Thyroid gland (tissue), 4 donors: ENCODE measurements around the gene LIMS1. TPM values are rescaled to one million over a fixed set of nuclear protein-coding genes. Genes with fewer than 3 reads are reported as not detected.
"Not testable (repeated sequence)": the region's sequence is repeated elsewhere in the genome, so short reads cannot be mapped to it uniquely, and the experiment has no call there.

Experiments
- DNase-seq, 2 donors: peaks; one replicate each; pipeline ENCODE4 v3.0.0-alpha.2; 2019
- H3K27ac ChIP-seq, 3 donors: fragments of 200-600 bp; sonication (generic); 1 replicate in 2 of 3; 2 replicates in 1 of 3; pipeline ENCODE4 v1.5.1; 2016 to 2019; ENCODE audit warnings: mild to moderate bottlenecking in 1 of 3, moderate library complexity in 1 of 3
- H3K27me3 ChIP-seq: fragments of 200-600 bp; sonication (generic); one replicate; pipeline ENCODE4 v1.5.1; 2019
- H3K36me3 ChIP-seq, 2 donors: fragments of 200-600 bp; sonication (generic); one replicate each; pipeline ENCODE4 v1.5.1; 2016 to 2019
- H3K4me1 ChIP-seq, 2 donors: fragments of 200-600 bp; sonication (generic); one replicate each; pipeline ENCODE4 v1.5.1; 2017 to 2019
- H3K4me3 ChIP-seq, 3 donors: fragments of 200-600 bp; sonication (generic); replicated peaks in 1 of 3; 1 replicate in 2 of 3; 2 replicates in 1 of 3; pipeline ENCODE4 v1.5.1; 2016; ENCODE audit warnings: mild to moderate bottlenecking in 1 of 3
- H3K9me3 ChIP-seq: fragments of 200-600 bp; sonication (generic); one replicate; pipeline ENCODE4 v1.5.1; 2017
- POLR2A ChIP-seq, 2 donors: fragments of 450-650 bp; IDR thresholded peaks; one replicate each; pipeline ENCODE4 v1.6.1; 2017; ENCODE audit warnings: antibody characterized with exemption in 2 of 2, mild to moderate bottlenecking in 2 of 2, moderate library complexity in 1 of 2
- WGBS, 2 donors: methylation state at CpG; one replicate each; pipeline ENCODE4 v1.1.5; 2017; 5-methylcytosine and 5-hydroxymethylcytosine counted together
- intact Hi-C: fragments of 100-400 bp; cut with DNase I; formaldehyde crosslinking; loops from one replicate; pipeline ENCODE4 v1.15.1; 2023
- small RNA-seq: library from RNA; depleted of rRNA; stranded (forward); fragments of <200 nt; gene quantifications from one replicate; pipeline ENCODE3, GENCODE V24; 2016
- total RNA-seq, 4 donors: library from RNA; depleted of rRNA; stranded (reverse); fragments of >200 nt; gene quantifications; one replicate each; pipeline ENCODE4 v1.2.3, GENCODE V29; 2016
- TF ChIP-seq, protein P1 (sequence below), 6 experiments: fragments of 200-600 bp in 3 of 6; fragments of 450-650 bp in 3 of 6; sonication (generic) in 3 of 6; IDR thresholded peaks; one replicate each; pipeline ENCODE4 v1.5.1; 2016 to 2019; ENCODE audit warnings: antibody characterized with exemption in 6 of 6, mild to moderate bottlenecking in 2 of 6, inconsistent platforms in 1 of 6, moderate library complexity in 1 of 6

Gene LIMS1
- total RNA-seq, 4 donors from 2014 or later = 73.1 to 117 (median 92.5) TPM

- H3K27ac ChIP-seq = no peak overlapping the region
- H3K27me3 ChIP-seq = no peaks in the 10 kb centered on the region
- intact Hi-C loops = no loop called here
- TF ChIP-seq POLR2A (IDR thresholded peaks at IDR 0.05) = no peak
- TF ChIP-seq, protein P1, sequence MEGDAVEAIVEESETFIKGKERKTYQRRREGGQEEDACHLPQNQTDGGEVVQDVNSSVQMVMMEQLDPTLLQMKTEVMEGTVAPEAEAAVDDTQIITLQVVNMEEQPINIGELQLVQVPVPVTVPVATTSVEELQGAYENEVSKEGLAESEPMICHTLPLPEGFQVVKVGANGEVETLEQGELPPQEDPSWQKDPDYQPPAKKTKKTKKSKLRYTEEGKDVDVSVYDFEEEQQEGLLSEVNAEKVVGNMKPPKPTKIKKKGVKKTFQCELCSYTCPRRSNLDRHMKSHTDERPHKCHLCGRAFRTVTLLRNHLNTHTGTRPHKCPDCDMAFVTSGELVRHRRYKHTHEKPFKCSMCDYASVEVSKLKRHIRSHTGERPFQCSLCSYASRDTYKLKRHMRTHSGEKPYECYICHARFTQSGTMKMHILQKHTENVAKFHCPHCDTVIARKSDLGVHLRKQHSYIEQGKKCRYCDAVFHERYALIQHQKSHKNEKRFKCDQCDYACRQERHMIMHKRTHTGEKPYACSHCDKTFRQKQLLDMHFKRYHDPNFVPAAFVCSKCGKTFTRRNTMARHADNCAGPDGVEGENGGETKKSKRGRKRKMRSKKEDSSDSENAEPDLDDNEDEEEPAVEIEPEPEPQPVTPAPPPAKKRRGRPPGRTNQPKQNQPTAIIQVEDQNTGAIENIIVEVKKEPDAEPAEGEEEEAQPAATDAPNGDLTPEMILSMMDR (IDR thresholded peaks at IDR 0.05) = no peak
- no peaks in the 10 kb centered on the region for H3K9me3 ChIP-seq
- H3K36me3 ChIP-seq = no peaks in the 10 kb centered on the region
- H3K4me3 ChIP-seq = no peak overlapping the region
- H3K4me1 ChIP-seq = no peaks in the 10 kb centered on the region
- DNase-seq = no peak
Measured at GRCh38 chr2:108707300-108707699, 173.0 kb downstream of the LIMS1 start.

DNA sequence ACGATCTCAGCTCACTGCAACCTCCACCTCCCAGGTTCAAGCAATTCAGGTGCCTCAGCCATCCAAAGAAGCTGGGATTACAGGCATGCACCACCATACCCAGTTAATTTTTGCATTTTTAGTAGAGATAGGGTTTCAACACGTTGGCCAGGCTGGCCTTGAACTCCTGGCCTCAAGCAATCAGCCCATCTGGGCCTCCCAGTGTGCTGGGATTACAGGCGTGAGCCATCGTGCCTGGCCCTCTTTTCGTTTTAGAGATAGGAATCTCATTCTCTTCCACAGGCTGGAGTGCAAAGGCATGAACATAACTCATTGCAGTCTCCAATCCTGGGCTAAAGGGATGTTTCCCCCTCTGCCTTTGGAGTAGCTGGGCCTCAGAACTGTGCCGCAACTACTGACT, 182.7 kb downstream of the LIMS1 start:
- H3K4me3 ChIP-seq, intact Hi-C loops, H3K4me1 ChIP-seq, DNase-seq, H3K9me3 ChIP-seq, H3K27me3 ChIP-seq, H3K36me3 ChIP-seq, H3K27ac ChIP-seq: not testable (repeated sequence)
- WGBS, 2 donors = 71 to 76% methylated on average over 6 of the region's 6 CpGs

DNA sequence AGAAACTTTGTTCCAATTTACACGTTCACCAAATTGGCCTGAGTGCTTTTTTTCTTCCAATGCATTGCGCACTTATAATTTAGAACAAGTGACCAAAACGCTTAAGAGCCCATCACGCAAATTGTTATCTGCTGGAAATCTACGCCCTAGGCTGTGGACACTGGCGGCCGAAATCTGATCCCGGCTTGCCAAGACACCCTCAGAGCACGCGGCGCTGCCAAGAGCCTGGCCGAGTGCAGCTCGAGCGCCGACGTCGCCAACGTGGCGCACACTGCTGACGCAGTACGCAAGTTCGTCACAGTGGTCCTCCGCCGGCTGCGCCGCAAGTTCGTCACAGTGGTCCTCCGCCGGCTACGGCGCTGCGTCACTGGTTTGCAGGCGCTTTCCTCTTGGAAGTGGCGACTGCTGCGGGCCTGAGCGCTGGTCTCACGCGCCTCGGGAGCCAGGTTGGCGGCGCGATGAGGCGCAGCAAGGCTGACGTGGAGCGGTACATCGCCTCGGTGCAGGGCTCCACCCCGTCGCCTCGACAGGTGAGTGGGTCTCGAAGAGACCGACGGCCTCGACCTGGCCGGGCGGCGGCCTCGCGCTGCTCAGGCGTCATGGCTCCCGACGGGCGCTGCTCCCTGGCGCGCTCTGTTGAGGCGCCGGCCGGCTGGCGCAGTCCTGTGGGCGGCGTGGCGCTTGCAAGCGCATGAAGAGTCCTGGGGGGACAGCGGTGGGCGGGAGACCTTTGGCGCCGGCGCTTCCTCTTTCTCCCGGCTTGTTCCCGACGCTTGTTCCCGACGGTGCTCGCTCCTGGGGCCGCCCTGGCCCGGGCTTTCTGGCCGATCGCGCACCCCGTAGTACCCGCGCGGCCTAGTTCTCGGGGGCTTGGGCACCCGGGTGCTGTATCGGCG, 185.1 kb downstream of the LIMS1 start, which contains the start of gene RANBP2:
Gene RANBP2, plus strand, starts transcription at position 334 of the 896 bp plus-strand sequence. Its CDS starts 125 bp downstream, at position 459.
- Histone ChIP-seq H3K4me1 (peaks cover 6% of the 10 kb centered on the region in 2 donors), H3K27ac (peak within 1 kb of the TSS; percentile 94 to 100 (median 99)), H3K9me3 (no peaks in the 10 kb centered on the region), H3K27me3 (no peaks in the 10 kb centered on the region), H3K36me3 (no peaks in the 10 kb centered on the region), H3K4me3 (peak within 1 kb of the TSS; percentile 61 to 94 (median 86))
- intact Hi-C loops = no loop called here
- DNase-seq = peak; percentile 95 to 96
- peak; percentile 35 to 97 for TF ChIP-seq POLR2A (IDR thresholded peaks at IDR 0.05)
- TF ChIP-seq, protein P1 (IDR thresholded peaks at IDR 0.05) = peak in 1 of 6 experiments; percentile 14
- WGBS, 2 donors = 0 to 1% methylated on average over 38 to 41 of the region's 97 CpGs

GRCh38 chr2:108726048-108726447, 191.8 kb downstream of the LIMS1 start:
- intact Hi-C loops, H3K4me1 ChIP-seq, H3K27ac ChIP-seq, H3K36me3 ChIP-seq, H3K9me3 ChIP-seq, H3K27me3 ChIP-seq, DNase-seq, H3K4me3 ChIP-seq: not testable (repeated sequence)
- 88 to 89% methylated on average over 9 of the region's 9 CpGs for WGBS, 2 donors

GRCh38 chr2:108734656-108735055, 200.4 kb downstream of the LIMS1 start:
- H3K27me3 ChIP-seq, intact Hi-C loops: not testable (repeated sequence)
- 95 to 98% methylated on average over 6 of the region's 6 CpGs for WGBS, 2 donors

More at GRCh38 chr2:108734656-108735055, 200.4 kb downstream of the LIMS1 start:
- not testable (repeated sequence) for DNase-seq, H3K27ac ChIP-seq, H3K4me3 ChIP-seq, H3K36me3 ChIP-seq, H3K9me3 ChIP-seq, H3K4me1 ChIP-seq

Small RNAs within 50 kb of the gene (small RNA-seq; reads per million reads assigned to genes)
- not detected for gene AC010095.1

Other genes with a start within 250 kb of the LIMS1 start
- gene SULT1C2, start 245.6 kb upstream of the LIMS1 start, total RNA-seq = 10 to 100 TPM; 11.2 to 37.3 (median 26.5) TPM
- 1 to 10 TPM; 3.2 to 9.2 (median 7.5) TPM for gene SULT1C4, start 156.5 kb upstream of the LIMS1 start, total RNA-seq
- 10 to 100 TPM; 41.4 to 59.4 (median 54.0) TPM for gene GCC2, start 85.3 kb upstream of the LIMS1 start, total RNA-seq
- 100 to 1,000 TPM in 3 of 4 donors, 10 to 100 TPM in 1; 93.7 to 159 (median 107) TPM for gene RANBP2, start 185.0 kb downstream of the LIMS1 start, total RNA-seq